Keratinocyte (primary cell): ENCODE results near the gene PPFIA1.

Experiments used
- CTCF ChIP-seq, 3 experiments: IDR thresholded peaks in 1 of 3; conservative IDR thresholded peaks in 1 of 3; optimal IDR thresholded peaks in 1 of 3; 2 replicates in 2 of 3; 3 replicates in 1 of 3; pipeline versions ENCODE3 to v1.5.1; 2011; ENCODE audit warnings: low read length in 3 of 3, mild to moderate bottlenecking in 3 of 3, moderate library complexity in 2 of 3, control low read depth in 1 of 3, inconsistent platforms in 1 of 3; ENCODE audit not compliant: insufficient read depth in 2 of 3; ENCODE audit errors: extremely low read depth in 1 of 3
- EZH2 ChIP-seq: IDR thresholded peaks from one replicate; pipeline ENCODE4 v1.6.1; 2012; ENCODE audit warnings: inconsistent platforms, mild to moderate bottlenecking, low read length, moderate library complexity

- TF ChIP-seq CTCF (optimal IDR thresholded peaks at IDR 0.05 in 1 of 3, IDR thresholded peaks at IDR 0.05 in 1 of 3, conservative IDR thresholded peaks at IDR 0.05 in 1 of 3; ENCODE audit: extremely low read depth in 1 of 3, insufficient read depth in 2 of 3, low read length in 3 of 3) = no peak
- no peak for TF ChIP-seq EZH2
Measured at GRCh38 chr11:70414341-70415100, 144.0 kb downstream of the PPFIA1 start.
